PFSK-1 (cell line): ENCODE data around the gene PCSK4.

Source experiments
- FOXP2 ChIP-seq: optimal IDR thresholded peaks from 2 replicates; pipeline ENCODE3; 2011; ENCODE audit warnings: borderline replicate concordance, control low read depth, inconsistent platforms; ENCODE audit not compliant: insufficient read depth; ENCODE audit errors: extremely low read length, extremely low read depth
- POLR2AphosphoS5 ChIP-seq: IDR thresholded peaks from 2 replicates; pipeline ENCODE4 v1.6.1; 2012; ENCODE audit warnings: low read depth, mild to moderate bottlenecking, control low read depth, low read length, moderate library complexity
- SIN3A ChIP-seq: IDR thresholded peaks from 2 replicates; pipeline ENCODE4 v1.6.1; 2012; ENCODE audit warnings: mild to moderate bottlenecking, low read length, moderate library complexity, borderline replicate concordance; ENCODE audit not compliant: insufficient read depth
- TAF1 ChIP-seq: IDR thresholded peaks from 2 replicates; pipeline ENCODE4 v1.6.1; 2012; ENCODE audit warnings: low read length, control low read depth, borderline replicate concordance; ENCODE audit not compliant: insufficient read depth
- TF ChIP-seq, protein P1 (sequence below), 2 experiments: IDR thresholded peaks; 2 replicates each; pipeline versions ENCODE4 v1.6.1 to v1.8.0; 2011 to 2012; ENCODE audit warnings: low read depth in 2 of 2, low read length in 2 of 2, control low read depth in 1 of 2, inconsistent platforms in 1 of 2, mild to moderate bottlenecking in 1 of 2, moderate library complexity in 1 of 2; ENCODE audit not compliant: insufficient read depth in 1 of 2

Gene PCSK4

DNA sequence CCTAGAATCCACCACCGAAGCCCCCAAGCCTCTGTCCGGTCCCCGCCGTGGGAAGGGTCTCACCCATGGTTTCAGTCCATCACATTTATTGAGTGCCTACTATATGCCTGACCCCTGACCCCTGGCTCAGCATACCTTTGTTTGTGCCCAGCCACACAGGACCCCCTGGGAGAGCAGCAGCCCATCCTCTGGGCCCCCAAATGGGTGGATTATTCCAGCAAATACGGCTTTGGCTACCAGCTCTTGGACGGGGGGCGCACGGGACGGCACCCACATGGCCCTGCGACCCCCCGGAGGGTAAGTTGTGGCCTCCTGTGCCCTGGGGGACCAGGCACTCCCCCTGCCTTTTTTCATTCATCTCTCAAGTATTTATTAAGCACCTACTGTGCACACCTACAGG is 41.4 kb upstream of the PCSK4 start:
- no peak for TF ChIP-seq POLR2AphosphoS5
- TF ChIP-seq, protein P1, sequence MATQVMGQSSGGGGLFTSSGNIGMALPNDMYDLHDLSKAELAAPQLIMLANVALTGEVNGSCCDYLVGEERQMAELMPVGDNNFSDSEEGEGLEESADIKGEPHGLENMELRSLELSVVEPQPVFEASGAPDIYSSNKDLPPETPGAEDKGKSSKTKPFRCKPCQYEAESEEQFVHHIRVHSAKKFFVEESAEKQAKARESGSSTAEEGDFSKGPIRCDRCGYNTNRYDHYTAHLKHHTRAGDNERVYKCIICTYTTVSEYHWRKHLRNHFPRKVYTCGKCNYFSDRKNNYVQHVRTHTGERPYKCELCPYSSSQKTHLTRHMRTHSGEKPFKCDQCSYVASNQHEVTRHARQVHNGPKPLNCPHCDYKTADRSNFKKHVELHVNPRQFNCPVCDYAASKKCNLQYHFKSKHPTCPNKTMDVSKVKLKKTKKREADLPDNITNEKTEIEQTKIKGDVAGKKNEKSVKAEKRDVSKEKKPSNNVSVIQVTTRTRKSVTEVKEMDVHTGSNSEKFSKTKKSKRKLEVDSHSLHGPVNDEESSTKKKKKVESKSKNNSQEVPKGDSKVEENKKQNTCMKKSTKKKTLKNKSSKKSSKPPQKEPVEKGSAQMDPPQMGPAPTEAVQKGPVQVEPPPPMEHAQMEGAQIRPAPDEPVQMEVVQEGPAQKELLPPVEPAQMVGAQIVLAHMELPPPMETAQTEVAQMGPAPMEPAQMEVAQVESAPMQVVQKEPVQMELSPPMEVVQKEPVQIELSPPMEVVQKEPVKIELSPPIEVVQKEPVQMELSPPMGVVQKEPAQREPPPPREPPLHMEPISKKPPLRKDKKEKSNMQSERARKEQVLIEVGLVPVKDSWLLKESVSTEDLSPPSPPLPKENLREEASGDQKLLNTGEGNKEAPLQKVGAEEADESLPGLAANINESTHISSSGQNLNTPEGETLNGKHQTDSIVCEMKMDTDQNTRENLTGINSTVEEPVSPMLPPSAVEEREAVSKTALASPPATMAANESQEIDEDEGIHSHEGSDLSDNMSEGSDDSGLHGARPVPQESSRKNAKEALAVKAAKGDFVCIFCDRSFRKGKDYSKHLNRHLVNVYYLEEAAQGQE (IDR thresholded peaks at IDR 0.05; ENCODE audit: insufficient read depth in 1 of 2, low read depth in 2 of 2, low read length in 2 of 2), result no peak
- TF ChIP-seq FOXP2, result no peak
- TF ChIP-seq SIN3A, result no peak
- TF ChIP-seq TAF1, result no peak

DNA sequence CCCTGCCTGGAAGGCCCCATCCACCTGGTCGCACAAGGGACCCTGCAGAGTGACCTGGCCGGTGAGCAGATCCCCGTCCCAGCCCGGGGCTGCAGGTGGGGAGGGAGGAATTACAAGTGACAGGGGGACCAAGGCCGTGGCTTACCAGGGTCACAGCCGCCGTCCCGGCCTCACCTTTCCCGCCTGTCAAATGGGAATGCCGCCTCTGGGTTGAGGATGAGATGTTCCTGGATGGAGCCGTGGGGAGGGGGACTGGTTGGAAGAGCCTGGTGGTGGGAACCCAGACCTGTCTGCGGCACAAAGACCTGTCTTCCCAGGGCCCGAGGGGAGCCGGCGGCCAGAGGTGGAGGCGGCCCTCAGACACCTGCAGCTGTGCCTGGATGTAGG is 39.3 kb upstream of the PCSK4 start:
- TF ChIP-seq, protein P1 (IDR thresholded peaks at IDR 0.05; ENCODE audit: insufficient read depth in 1 of 2, low read depth in 2 of 2, low read length in 2 of 2), result no peak
- TF ChIP-seq FOXP2 (no peak), POLR2AphosphoS5 (no peak), TAF1 (no peak), SIN3A (no peak)

DNA sequence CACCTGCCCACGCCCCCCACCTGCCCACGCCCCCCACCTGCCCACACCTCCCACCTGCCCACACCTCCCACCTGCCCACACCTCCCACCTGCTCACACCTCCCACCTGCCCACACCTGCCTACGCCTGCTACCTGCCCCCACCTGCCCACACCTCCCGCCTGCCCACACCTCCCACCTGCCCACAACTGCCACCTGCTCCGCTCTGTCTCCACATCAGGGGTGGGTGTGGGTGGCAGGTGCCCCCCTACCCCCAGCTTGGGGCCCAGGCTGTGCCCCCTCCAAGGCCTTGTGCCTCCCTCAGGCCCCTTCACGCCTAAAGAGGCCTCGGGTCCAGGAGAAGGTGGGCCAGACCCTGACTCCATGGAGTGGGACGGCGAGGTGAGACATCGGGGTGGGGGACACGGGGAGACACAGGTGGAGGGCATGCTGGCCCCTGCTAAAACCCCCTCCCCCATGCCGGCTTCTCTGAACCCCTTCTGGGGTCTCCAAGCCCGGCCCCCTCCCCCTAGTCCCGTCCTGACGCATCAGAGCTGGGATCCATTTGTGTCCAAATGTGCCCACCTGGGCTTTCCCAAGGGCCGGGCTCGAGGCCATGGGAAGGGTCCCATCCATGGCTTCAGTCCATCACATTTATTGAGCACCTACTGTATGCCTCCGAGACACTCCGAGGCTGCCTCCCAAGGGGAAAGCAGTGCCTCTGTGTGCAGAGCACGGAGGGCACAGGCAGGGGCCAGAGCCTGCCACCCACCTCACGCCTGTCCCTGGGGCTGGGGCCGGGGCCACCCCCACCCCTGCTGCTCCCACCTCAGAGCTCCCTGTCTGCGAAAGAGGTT is 38.7 kb upstream of the PCSK4 start:
- TF ChIP-seq POLR2AphosphoS5 (no peak), SIN3A (no peak), FOXP2 (no peak), TAF1 (no peak)
- TF ChIP-seq, protein P1 (IDR thresholded peaks at IDR 0.05; ENCODE audit: insufficient read depth in 1 of 2, low read depth in 2 of 2, low read length in 2 of 2), result no peak

DNA sequence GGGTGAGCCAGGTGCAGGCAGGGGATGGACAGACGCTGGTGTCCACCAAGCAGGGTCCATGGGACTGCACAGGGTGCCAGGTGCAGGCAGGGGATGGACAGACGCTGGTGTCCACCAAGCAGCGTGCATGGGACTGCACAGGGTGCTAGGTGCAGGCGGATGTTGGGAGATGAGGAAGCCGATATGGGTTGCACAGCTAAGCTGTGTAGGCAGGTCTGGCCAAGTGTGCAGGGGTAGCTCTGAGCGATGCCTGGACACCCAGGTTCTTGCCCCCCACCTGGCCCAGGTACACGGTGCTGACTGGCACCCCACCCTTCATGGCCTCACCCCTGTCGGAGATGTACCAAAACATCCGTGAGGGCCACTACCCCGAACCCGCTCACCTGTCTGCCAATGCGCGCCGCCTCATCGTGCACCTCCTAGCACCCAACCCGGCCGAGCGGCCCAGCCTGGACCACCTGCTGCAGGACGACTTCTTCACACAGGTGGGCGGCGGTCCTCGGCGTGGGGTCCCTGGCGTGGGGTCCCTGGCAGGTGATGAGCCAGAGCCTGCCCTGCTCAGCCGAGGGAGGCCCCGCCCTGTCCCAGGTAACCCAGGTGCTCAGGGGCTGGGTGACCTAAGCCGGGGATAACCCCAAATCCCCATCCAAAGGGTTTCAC is 37.6 kb upstream of the PCSK4 start:
- TF ChIP-seq TAF1 (no peak), FOXP2 (no peak), SIN3A (no peak), POLR2AphosphoS5 (no peak)
- TF ChIP-seq, protein P1 (IDR thresholded peaks at IDR 0.05; ENCODE audit: insufficient read depth in 1 of 2, low read depth in 2 of 2, low read length in 2 of 2), result no peak
